ENCODE measurements around the gene PLCH1.
"Not testable (repeated sequence)": the region's sequence is repeated elsewhere in the genome, so short reads cannot be mapped to it uniquely, and the experiment has no call there.

PLCH1 gene

DNA sequence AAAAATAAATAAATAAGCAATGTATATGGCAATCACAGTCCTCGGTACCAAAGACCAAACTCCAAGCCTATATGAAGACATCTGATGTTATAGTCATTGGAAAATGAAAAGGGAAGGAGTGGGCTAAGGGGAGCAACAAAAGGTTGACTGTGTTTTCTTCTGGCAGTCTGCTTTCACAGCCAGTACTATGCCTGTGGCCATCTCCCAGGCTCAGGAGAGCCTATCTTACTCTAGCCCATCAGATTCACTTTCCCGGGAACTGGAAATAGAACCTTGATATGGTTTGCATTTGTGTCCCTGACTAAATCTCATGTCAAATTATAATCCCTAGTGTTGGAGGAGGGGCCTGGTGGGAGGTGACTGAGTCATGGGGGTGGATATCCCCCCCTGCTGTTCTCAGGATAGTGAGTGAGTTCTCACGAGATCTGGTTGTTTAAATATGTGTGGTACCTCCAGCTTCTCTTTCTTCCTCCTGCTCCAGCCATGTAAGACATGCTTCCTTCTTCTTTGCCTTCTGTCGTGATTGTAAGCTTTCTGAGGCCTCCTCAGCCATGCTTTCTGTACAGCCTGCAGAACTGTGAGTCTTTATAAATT, 105.3 kb downstream of the PLCH1 start:
- DNase-seq = no peak

DNA sequence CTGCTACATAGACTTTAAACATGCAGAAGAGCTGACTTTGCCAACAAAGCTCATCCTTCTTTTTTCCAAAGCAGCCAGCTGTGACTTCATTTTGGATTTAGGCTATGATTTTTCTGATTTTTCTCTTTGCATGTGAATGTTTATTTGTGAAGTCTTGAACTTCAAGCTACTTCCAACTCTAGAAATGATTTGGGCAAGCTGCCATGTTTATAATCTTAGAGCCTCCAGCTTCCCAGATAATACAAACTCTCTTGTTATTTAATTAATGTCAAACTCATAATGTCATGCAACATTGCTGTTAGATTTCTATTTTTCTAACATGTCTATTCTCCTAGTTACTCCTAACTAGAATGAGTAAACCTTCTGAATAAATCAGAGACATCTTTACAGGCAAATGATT, 106.4 kb downstream of the PLCH1 start:
- not testable (repeated sequence) for DNase-seq

DNA sequence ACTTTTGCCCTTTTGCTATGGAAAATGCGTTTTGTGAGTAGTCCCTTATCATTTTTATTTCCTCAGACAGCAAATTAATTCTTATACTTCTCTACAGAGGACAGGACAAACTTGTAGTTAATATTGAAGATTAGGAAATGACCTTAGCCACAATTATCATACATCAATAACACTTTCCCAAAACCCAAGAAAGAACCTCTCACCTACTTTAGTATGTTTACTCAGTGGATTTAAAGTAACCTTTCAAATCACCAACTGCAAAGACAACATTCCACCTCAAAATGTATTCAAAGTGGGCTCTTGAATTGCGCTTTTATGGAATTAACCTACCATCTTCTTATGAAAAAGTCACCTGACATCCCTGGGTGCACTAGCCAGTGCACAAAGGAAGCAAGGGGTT, 107.3 kb downstream of the PLCH1 start:
- no peak for DNase-seq

DNA sequence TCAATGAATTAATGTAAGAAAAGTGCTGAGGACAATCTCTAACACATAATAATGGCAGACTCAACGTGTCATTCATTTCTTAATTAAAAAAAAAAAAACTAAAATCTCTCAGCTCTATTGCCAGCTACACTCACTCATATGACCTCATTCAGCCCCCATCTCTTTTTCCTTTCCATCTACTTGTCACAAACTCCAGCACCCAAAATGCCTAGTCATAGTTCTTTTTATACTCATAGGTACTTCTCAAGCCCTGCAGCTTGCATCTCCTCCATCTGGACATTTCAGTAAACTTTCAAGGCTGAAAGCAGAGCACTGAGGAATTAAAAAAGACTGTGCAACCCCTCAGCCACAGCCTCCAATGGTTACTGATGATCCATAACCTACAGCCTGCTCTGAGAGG, 109.8 kb downstream of the PLCH1 start:
- no peak for DNase-seq

DNA sequence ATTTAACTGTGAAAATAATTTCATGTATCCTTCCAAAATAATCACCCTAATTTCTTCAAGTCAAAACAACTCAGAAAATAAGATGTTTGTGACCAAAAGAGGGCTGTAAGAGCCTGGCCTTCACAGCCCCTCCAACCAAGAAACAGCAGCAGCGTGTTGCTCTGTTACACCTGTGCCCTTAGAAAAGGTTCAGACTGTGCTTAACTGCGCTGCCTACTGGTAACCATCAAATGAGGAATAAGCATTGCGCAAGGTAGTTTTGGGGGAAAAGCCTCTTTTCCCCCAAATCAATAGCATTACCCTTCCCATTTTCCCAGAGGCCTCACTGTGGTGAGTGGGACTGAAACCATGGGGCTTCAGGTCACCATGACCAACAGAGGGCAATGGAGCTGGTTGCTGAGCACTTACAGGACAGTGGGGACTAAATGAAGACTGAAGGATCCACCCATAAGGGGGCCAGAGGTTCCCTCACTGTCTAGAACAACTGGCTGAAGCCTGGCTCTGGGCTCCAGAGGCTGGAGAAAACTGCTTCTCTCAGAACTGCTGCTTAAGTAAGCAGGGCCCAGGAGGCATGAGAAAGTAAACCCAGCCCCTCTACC, 110.7 kb downstream of the PLCH1 start:
- DNase-seq = no peak

DNA sequence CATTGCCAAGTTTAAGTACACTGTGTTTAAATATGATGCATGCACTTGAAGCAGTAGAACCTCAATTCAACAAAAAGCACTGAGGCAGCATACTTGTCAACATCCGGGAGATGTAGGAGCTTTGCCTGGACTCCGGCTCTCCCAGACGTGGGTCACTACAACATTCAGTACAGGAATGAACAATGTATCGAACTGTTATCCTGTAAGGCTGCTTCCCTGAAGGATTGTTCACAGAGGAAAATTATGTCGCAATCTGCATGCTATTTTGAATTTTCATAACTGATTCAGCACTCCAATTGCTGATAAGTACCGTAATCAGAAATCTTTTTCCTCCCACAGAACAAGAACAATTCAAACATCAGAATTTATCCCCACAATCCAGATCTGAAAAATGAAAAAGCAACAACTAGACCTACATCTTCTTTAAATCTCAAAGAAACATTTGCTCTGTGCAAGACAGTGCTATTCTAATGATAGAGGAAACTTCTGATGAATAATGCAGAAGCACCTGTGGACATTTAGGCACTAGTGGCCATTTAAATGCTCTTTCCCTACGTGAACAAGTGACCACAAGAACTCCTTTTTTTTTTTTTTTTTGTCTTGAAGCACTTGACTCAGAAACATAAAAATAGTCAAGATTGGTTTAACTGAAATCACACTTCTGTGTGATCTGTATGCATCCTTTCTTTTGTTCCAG, 113.4 kb downstream of the PLCH1 start:
- no peak for DNase-seq

DNA sequence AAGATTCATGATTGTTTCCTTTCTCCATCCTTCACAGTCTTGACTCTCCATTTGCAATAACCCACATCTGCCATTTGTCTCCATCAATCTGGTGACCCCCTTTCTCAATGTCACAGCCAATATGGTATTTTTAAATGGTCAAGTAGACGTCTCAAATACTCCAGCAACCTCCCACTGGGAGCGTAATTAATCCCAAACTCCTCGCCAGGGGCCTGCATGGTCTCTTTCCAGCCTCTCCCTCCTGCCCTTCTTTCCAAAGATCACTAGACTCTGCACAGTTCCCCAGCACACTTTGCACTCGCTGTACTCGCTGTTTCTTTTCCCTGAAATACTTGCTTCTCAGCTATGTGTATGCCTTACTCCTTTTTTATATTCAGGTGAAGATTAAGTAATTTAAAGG, 115.3 kb downstream of the PLCH1 start:
- no peak for DNase-seq

DNA sequence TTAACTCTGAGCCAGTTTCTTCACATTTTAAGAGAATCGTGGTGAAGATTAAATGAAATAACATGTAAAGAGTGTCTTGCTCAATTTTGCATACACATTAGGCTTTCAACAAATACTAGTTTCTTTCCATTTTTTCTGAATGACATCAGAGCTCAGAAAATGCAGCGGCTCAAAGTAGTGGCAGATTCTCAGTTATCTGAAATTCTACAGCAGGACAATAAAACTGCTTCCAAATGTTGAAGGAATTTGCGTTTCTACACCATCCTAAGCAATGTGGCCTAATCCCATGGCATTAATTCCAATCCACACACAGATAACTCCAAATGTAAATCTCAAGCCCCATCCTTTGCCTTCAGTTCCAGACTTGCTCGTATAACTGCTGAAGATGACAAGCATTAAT, 115.8 kb downstream of the PLCH1 start:
- DNase-seq = no peak

DNA sequence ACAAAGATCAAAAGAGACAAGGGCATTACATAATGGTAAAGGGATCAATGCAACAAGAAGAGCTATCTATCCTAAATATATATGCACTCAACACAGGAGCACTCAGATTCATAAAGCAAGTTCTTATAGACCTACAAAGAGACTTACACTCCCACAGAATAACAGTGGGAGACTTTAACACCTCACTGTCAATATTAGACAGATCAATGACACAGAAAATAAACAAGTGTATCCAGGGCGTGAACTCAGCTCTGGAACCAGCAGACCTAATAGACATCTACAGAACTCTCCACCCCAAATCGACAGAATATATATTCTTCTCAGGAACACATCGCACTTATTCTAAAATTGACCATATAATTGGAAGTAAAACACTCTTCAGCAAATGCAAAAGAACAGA, 122.2 kb downstream of the PLCH1 start:
- not testable (repeated sequence) for DNase-seq

DNA sequence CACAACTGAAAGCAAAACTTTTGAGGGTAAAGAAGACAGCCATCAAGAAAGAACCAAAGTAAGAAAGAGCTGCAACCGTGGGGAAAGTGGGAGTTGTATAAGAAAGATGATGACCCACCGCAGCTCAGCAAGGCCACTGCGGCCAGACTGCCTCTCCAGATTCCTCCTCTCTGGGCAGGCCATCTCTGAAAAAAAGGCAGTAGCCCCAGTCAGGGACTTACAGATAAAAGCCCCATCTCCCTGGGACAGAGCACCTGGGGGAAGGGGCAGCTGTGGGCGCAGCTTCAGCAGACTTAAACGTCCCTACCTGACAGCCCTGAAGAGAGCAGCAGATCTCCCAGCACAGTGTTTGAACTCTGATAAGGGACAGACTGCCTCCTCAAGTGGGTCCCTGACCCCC, 124.3 kb downstream of the PLCH1 start:
- not testable (repeated sequence) for DNase-seq

DNA sequence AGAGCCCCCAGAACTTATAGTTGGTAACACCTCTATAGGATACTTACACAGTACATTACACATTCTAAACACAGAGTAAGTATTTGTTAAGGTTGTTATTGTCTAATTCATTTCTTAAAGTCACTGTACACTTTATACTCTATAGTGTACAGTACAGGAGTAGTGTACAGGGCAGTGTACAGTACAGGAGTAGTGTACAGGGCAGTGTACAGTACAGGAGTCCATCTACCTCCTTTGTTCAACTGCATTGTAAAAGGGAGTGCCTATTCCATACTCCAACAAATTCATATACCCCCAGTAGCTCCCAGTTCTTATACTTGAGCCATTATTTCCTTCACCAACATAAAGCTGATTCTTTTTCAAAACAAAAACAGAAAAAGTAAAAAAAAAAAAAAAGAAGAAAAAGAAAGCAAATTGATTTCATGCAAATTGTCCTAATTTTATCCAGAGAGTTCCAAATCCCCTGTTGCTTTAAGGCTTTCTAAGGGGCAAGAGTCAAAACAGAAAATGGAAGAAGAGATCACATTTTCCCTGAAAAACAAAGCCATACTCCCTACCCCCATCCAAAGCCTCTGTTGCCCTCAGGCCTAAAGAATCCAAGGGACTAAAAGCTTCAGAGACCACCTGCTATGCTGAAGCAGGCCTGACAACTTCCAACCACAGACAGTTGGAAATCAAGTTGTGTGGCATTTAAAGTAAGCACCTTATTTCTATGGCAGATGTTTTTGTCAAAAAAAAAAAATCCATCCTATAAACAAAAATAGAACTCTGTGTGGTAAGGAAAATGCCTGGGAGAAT, 125.6 kb downstream of the PLCH1 start:
- DNase-seq = no peak

DNA sequence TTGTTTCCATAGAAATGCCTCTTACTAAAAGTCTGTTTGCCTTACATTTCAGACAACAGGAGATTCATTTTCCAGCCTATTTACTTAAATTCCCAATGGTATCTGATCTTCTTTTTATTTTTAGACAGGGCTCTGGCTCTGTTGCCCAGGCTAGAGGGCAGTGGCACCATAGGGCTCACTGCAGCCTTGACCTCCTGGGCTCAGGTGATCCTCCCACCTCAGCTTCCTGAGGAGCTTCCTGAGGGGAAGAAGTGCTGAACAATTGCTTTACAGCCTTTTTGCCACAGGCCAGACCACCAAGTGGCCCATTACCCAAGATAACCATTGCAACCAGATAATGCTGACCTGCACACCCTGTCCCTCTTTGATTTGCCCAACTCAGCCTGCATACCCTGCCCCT, 126.3 kb downstream of the PLCH1 start:
- no peak for DNase-seq

DNA sequence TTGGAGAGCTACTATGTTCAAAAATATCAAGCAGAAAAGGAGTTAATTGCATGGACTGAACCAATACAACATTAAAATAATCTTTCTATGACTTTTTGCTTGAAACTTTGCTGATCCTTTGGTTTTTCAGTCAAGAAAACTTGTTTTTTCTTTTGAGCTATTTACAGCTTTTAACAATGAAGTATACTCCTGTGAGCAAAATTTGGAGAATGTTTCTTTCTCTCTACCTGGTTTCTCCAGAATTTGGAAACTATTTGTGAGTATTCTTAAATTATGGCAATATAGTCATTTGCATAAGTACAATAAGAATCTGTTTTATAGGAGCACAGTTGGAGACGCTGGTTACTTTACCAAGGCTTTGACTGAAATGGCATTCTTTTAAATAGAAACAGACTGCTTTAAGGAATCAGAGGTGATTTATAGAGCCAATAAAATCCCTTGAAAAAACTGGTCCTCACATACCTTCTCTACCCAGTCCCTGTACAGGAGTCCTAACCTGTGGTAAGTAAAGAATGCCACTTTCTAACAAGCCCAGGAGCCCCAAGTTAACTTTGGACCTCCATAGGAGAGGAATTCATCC, 127.4 kb downstream of the PLCH1 start:
- DNase-seq = no peak

DNA sequence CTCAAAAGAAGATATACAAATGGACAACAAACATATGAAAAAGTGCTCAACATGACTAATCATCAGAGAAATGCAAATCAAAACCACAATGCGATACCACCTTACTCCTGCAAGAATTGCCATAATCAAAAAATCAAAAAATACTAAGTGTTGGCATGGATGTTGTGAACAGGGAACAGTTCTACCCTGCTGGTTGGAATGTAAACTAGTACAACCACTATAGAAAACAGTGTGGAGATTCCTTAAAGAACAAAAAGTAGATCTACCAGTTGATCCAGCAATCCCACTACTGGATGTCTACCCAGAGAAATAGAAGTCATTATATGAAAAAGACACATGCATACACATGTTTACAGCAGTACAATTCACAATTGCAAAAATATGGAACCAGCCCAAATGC, 129.7 kb downstream of the PLCH1 start:
- DNase-seq = not testable (repeated sequence)

DNA sequence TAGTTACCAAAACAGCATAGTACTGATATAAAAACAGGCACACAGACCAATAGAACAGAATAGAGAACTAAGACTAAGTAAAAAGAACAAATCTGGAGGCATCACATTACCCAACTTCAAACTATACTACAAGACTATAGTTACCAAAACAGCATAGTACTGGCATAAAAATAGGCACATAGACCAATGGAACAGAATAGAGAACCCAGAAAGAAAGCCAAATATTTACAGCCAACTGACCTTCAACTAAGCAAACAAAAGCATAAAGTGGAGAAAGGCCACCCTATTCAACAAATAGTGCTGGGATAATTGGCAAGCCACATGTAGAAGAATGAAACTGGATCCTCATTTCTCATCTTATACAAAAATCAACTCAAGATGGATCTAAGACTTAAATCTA, 130.5 kb downstream of the PLCH1 start:
- DNase-seq = not testable (repeated sequence)

DNA sequence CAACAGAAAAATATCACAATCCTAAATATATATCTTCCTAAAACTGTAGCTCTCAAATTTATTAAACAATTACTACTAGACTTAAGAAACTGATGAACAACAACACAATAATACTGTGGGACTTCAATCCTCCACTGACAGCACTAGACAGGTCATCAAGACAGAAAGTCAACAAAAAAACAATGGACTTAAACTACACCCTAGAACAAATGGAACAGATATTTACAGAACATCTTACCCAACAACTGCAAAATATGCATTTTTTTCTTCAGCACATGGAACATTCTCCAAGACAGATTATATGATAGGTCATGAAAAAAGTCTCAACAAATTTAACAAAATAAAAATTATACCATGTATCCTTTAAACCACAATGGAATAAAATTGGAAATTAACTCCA, 133.4 kb downstream of the PLCH1 start:
- no peak for DNase-seq

DNA sequence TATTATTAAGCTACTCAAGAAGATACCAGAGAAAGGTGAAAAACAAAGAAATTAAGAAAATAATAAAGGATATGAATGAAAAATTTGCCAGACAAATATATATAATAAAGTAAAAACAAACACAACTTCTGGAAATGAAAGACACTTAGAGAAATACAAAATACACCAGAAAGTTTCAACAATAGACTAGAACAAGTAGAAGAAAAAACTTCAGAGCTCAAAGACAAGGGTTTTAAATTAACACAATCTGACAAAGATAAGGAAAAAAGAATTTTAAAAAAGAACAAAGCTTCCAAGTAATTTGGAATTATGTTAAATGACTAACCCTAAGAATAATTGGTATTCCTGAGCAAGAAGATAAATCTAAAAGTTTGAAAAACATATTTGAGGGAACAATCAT, 135.3 kb downstream of the PLCH1 start:
- DNase-seq = no peak

DNA sequence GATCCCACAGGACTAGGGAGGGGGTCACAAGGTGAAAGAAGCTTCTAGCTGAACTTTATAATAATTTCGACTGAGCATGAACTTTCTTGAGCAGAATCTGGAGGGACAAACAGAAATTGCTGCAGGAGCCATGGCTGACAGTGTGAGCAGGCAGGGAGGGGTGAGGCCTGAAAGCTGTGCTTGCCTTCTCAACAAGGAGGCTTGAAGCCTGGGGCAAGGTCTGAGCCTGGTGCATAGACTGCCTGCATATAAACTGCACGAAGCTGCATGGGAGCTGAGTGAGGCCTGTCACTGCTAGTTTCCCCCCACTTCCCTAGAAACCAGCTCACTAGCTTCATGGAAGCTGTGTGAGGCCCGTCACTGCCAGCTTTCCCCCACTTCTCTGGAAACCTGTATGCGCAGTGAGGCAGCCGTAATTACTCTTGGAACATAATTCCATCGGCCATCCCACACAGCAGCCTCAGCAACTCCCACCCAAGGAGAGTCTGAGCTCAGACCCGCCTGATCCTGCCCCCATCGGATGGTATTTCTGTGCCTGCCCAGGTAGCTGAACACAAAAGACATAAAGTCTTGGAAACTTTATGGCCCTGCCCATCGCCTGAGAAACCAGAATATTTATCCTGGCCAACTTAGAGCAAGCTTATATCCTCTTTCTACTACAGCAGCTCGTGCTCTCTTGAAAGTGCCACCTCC, 136.5 kb downstream of the PLCH1 start:
- DNase-seq = no peak

DNA sequence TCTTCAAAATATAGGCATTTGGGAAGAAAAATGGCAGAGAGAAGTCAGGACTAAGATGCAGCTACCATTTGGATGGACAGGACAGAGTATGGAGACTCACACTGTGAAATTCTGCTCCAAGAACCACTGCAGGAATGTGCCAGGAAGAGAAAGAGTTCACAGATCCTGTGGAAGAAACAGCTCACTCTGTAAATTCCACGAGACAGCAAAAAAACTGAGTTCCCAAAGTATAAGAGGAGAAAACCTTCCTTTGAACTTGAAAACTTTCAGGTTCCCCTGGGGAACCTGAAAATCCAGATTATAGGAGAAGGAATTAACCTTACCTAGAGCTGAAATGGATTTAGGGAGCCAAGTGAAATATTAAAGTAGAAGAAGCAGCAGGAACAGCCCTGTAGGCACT, 137.1 kb downstream of the PLCH1 start:
- DNase-seq = no peak

DNA sequence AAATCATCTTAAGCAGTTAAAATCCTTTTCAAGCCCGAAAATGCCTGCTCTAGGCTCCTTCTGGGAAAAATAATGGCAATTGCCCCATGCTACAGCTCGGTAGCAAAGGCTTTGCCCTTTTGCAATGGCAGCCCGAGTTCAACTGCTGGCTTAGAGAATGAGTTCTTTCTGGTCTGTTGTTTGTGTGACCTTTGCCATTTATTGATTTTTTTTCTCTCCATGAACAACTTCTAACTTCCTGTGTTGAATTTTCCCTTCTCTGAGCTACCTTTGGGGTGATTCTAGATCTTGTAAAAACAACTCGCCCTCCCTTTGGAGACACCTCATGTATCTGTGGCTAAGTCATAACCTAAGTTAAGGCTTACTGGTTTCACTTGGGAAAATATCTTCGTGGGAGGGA, 139.3 kb downstream of the PLCH1 start:
- DNase-seq = no peak

DNA sequence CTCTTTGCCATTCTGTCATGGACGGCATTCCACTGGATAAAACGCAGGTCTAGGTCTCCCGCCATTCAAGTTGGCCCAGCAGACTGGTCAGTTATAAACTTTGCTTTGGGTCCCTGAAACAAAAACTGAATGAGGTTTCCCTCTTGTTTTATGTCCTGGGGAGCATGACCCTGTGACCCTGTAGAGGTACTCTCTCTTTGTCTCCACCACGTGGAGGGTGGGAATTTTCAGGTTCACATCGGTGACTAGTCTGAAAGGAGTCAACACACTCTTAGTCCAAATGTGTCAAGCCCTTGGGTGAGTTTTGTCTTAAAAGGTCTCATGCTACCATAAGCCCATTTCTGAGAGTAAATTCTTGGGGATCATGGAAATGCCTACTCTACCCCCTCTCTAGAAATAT, 139.9 kb downstream of the PLCH1 start:
- DNase-seq = no peak

DNA sequence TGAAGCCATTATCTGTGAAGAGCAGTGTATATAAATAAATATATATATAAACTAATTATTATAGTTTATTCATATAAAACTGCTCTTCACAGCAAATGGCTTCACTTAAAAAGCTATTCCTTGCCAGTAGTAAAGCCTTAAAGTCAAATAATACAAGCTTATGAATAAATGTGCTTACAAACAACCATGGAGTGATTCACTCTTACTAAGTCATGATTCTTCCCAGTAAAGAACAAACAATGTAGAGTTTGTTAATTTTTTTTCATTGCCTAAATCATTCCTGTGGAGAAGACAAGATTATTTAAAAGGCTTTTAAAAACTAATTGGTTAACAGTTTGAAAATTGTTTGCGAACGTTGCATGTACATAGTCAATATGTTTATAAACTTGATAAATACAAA, 140.7 kb downstream of the PLCH1 start:
- DNase-seq = no peak

DNA sequence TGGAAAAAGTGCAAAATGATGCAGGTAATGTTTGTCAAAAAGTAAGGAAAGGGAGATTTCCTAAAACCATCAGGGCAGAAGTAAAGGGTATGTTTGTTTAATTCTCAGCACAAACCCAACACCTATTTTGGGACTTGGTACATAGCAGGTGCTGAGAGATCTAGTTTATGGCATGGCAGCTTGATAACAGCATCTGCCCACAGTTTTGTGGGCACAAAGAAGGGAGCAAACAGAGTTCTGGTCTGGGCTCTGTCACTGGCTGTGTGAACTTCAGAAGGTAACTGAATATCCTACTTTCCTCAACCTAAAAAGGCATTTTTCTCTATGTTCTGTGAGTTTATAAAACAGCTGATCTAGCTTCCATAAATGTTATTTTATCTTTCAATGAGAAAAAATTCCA, 141.6 kb downstream of the PLCH1 start:
- no peak for DNase-seq

Data from CD4-positive, alpha-beta T cell treated with Interleukin-15 for 1 hour (primary cell).